Effector memory CD8-positive, alpha-beta T cell (primary cell): Measurements from ENCODE around the gene SYNJ2BP.
A peak's percentile ranks its signal among the peaks of the same experiment; 100 is the strongest.
"Not testable (repeated sequence)": the region's sequence is repeated elsewhere in the genome, so short reads cannot be mapped to it uniquely, and the experiment has no call there.

Source experiments
- ATAC-seq: fragments of 150-1000 bp; cut with Tn5 transposase; replicated peaks from 2 replicates; pipeline ENCODE4 v1.10.0; 2021; ENCODE audit warnings: mild to moderate bottlenecking, moderate library complexity
- DNase-seq, 3 experiments: peaks; one replicate each; pipeline ENCODE4 v3.0.0; 2021
- H3K27ac Mint-ChIP-seq, 2 donors: one replicate each; pipeline ENCODE4 v1.8.0; 2022; ENCODE audit warnings: mild to moderate bottlenecking in 2 of 2, mixed read lengths in 2 of 2, moderate library complexity in 2 of 2
- H3K27me3 Mint-ChIP-seq, 2 donors: one replicate each; pipeline ENCODE4 v1.8.0; 2022; ENCODE audit warnings: mixed read lengths in 2 of 2
- H3K36me3 Mint-ChIP-seq: one replicate; pipeline ENCODE4 v1.8.0; 2022; ENCODE audit warnings: mild to moderate bottlenecking, moderate library complexity, mixed read lengths; ENCODE audit not compliant: insufficient read depth
- H3K4me1 Mint-ChIP-seq, 2 donors: one replicate each; pipeline ENCODE4 v1.8.0; 2022; ENCODE audit warnings: low read depth in 2 of 2, mixed read lengths in 2 of 2
- H3K4me3 Mint-ChIP-seq, 2 donors: one replicate each; pipeline ENCODE4 v1.8.0; 2022; ENCODE audit warnings: mild to moderate bottlenecking in 2 of 2, mixed read lengths in 2 of 2, moderate library complexity in 2 of 2
- H3K9me3 Mint-ChIP-seq, 2 donors: one replicate each; pipeline ENCODE4 v1.8.0; 2022; ENCODE audit warnings: mixed read lengths in 2 of 2
- total RNA-seq, 9 experiments: gene quantifications; one replicate each; lab custom pipeline; 2026; lab: John Stamatoyannopoulos, UW

SYNJ2BP gene, protein sequence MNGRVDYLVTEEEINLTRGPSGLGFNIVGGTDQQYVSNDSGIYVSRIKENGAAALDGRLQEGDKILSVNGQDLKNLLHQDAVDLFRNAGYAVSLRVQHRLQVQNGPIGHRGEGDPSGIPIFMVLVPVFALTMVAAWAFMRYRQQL
- total RNA-seq: 8.6 to 51.1 (median 13.8) reads per million in 9 experiments

DNA sequence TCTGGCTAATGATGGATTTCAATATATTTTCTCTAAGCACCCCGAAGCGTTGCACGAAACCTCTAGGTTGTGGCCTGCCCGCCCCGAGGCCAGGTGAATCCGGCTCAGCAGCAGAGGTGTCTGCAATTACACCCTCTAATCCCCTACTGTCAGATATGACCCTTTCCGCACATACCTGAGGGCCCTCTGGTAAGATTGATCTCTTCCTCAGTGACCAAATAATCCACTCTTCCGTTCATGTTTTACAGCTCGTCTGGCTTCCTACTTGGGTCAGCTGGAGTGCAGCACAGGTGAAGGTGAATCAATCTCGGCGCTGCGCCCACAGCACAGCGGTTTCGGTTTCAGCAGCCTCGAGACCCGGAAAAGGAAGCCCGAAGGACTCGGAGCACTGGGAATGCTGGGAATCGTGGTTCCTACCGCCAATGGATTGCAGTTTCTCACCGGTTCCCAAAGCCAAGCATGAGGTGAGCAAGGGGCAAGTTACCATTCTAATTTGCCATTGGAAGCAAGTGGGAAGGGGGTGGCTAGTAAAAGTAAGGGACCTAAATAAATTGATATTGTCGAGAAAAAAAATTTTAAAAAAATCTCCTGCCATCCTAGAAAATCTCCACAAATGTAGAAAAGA, at the start of gene SYNJ2BP:
SYNJ2BP (minus strand) TSS at position 366 of the 625 bp plus-strand sequence; CDS start at position 239, 127 bp downstream.
- Mint-ChIP-seq H3K9me3 (no peaks in the 10 kb centered on the region), H3K27ac (peak within 1 kb of the TSS; percentile 93 to 96), H3K36me3 (no peaks in the 10 kb centered on the region), H3K4me3 (peak within 1 kb of the TSS; percentile 95 to 96), H3K4me1 (peaks cover 21 to 29% of the 10 kb centered on the region in 2 donors), H3K27me3 (peaks cover 3 to 18% of the 10 kb centered on the region in 2 donors)
- peak; percentile 82 for ATAC-seq
- peak; percentile 14 to 35 (median 23) for DNase-seq

DNA sequence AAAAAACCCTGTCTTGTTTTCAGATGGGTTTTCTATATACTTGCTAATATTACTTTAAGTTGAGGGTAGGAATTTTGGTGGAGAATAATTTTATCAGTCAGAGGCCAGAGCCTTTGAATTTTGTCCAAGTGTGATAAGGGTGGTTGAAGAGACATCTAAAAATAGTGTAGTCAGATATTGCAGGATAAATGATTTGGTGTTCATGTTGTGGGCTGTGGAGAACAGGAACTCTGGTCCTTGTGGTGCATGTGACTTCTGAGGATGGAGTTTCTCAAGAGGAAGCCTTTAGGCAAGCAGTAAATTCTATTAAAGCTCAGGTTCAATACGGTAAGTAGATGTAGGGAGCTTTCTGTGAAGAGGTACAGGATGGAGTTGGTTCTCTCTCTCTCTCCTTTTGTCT, 37.8 kb upstream of the SYNJ2BP start:
- no peak overlapping the region for H3K27ac Mint-ChIP-seq
- H3K9me3 Mint-ChIP-seq: no peaks in the 10 kb centered on the region
- no peak overlapping the region for H3K4me3 Mint-ChIP-seq
- peaks cover 0 to 12% of the 10 kb centered on the region in 2 donors for H3K27me3 Mint-ChIP-seq
- no peaks in the 10 kb centered on the region for H3K36me3 Mint-ChIP-seq
- ATAC-seq (no peak), DNase-seq (no peak)
- no peaks in the 10 kb centered on the region for H3K4me1 Mint-ChIP-seq

DNA sequence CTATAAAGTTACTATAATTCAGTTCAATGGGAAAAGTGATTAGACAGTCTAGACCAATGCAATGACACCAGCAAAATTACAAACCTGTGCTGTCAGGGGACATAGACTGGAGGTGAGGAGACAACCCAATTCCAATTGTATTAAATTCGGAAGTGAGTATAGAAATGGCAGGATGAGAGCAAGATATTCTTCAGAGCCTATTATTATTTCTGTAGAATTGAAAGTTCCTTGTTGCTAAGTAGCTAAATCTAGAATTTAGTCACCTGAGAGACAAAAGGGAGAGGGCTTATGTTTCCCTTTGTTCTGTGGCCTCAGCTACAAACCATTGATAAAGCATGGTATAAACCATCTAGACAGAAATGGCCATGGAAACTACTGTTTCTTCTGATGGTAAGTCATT, 35.0 kb upstream of the SYNJ2BP start, which contains the start of gene ADAM21:
ADAM21 (plus strand) TSS at position 301 of the 400 bp plus-strand sequence. CDS start 5,326 bp downstream, outside the sequence.
- H3K27ac Mint-ChIP-seq: no peak within 1 kb of the TSS
- ATAC-seq (no peak), DNase-seq (no peak)
- no peak within 1 kb of the TSS for H3K4me3 Mint-ChIP-seq
- no peaks in the 10 kb centered on the region for H3K4me1 Mint-ChIP-seq
- H3K36me3 Mint-ChIP-seq: no peaks in the 10 kb centered on the region
- H3K9me3 Mint-ChIP-seq: no peaks in the 10 kb centered on the region
- peaks cover 0 to under 1% of the 10 kb centered on the region in 2 donors for H3K27me3 Mint-ChIP-seq

DNA sequence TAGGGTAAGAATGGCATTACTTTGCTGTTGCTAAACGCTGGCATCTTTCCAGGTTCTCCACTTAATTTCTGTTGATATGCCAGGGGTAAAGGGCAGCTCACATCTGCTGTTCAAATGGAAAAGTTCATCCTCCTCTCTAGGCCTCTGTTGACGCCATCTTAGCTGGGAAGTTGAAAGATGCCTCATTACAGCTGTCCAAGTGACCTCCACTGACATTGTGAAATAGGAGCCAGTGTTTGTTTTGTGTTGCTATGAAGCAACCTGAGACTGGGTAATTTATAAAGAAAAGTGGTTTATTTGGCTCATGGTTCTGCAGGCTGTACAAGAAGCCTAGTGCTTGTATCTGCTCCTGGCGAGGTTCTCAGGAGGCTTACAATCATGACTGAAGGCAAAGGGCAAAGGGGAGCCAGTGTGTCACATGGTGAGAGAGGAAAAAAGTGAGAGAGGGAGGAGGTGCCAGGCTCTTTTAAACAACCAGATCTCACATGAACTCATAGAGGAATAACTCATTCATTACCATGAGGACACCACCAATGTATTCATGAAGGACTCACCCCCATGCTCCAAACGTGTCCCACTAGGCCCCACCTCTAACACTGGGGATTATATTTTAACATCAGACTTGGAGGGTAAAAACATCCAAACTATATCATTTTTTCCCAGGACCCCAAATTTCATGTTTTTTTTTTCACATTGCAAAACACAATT, 31.9 kb upstream of the SYNJ2BP start:
- no peak overlapping the region for H3K27ac Mint-ChIP-seq
- H3K9me3 Mint-ChIP-seq: peaks cover 0 to 6% of the 10 kb centered on the region in 2 donors
- no peaks in the 10 kb centered on the region for H3K36me3 Mint-ChIP-seq
- DNase-seq (no peak), ATAC-seq (no peak)
- H3K27me3 Mint-ChIP-seq: no peaks in the 10 kb centered on the region
- no peaks in the 10 kb centered on the region for H3K4me1 Mint-ChIP-seq
- no peak overlapping the region for H3K4me3 Mint-ChIP-seq

DNA sequence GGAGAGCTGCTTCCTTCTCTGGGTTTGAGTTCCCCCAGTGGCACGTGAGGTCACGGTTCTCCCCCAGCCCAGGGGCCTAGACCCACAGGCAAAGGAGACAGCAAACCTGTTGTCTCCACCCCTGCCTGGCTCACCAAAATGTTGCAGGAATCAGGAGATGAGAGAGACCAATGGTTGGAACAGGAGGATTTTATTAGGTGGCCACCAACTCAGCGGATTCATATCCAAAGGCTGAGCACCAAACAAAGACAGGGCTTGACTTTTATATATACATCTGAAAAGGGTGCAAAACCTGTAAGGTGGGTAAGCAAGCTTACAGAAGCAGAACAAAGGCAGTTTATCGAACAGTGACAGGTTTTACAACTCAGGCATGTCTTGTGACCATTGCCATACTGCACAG, 25.9 kb upstream of the SYNJ2BP start:
- no peaks in the 10 kb centered on the region for H3K36me3 Mint-ChIP-seq
- no peak overlapping the region for H3K27ac Mint-ChIP-seq
- ATAC-seq (no peak), DNase-seq (no peak)
- H3K4me3 Mint-ChIP-seq: no peak overlapping the region
- H3K4me1 Mint-ChIP-seq: no peaks in the 10 kb centered on the region
- H3K27me3 Mint-ChIP-seq: peaks cover 8 to 24% of the 10 kb centered on the region in 2 donors
- H3K9me3 Mint-ChIP-seq: peaks cover 8 to 19% of the 10 kb centered on the region in 2 donors

DNA sequence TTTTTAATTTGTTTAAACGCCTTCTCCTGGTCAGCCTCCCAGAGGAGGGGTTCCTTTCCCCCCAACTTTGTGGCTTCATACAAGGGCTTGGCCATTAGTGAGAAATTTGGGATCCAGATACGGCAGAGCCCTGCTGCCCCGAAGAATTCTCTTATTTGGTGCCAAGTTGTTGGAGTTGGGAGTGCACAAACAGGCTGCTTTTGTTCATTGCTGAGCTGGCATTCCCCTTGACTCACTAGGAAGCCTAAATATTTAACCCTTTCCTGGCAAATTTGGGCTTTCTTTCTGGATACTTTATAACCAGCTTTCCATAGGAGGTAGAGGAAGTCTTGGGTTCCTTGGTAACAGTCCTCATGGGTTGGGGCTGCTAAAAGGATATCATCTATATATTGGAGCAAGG, 24.8 kb upstream of the SYNJ2BP start:
- ATAC-seq (no peak), DNase-seq (no peak)
- Mint-ChIP-seq H3K9me3 (peaks cover 11 to 30% of the 10 kb centered on the region in 2 donors), H3K27ac (no peak overlapping the region), H3K4me3 (no peak overlapping the region), H3K36me3 (no peaks in the 10 kb centered on the region), H3K4me1 (no peaks in the 10 kb centered on the region), H3K27me3 (peaks cover 13 to 35% of the 10 kb centered on the region in 2 donors)

DNA sequence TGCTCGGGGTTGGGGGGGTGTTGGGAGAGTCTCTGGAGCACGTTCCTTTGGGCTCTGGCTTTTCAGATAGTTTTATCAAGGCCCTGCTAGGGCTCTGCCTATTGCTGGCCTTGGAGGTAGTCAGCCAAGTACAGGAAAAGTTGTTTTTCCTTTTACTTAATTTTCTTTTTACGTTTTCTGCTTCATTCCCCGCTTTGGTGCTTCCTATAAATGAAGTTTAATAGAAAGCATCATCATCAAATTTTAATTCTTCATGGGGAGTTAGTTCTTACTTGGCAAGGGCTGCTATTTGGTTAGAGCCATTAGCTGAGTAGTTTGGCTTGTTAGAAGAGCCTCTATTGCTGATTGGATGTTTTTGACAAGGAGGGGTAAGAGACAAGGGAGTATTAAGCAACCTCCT, 20.0 kb upstream of the SYNJ2BP start:
- Mint-ChIP-seq H3K9me3 (peaks cover 14 to 27% of the 10 kb centered on the region in 2 donors), H3K27me3 (peaks cover 50 to 73% of the 10 kb centered on the region in 2 donors)
- ATAC-seq: no peak

DNA sequence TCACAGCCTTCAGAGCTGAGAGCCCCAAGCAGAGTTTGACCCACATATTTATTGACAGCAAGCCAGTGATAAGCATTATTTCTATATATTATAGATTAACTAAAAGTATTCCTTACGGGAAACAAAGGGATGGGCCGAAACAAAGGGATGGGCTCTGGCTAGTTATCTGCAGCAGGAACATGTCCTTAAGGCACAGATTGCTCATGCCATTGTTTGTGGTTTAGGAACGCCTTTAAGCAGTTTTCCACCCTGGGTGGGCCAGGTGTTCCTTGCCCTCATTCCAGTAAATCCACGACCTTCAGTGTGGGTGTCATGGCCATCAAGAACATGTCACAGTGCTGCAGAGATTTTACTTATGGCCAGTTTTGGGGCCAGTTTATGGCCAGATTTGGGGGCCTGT, 9.7 kb upstream of the SYNJ2BP start:
- not testable (repeated sequence) for DNase-seq, ATAC-seq, H3K36me3 Mint-ChIP-seq, H3K27ac Mint-ChIP-seq, H3K4me3 Mint-ChIP-seq, H3K9me3 Mint-ChIP-seq, H3K4me1 Mint-ChIP-seq
- H3K27me3 Mint-ChIP-seq: peaks cover 24 to 45% of the 10 kb centered on the region in 2 donors

More for the DNA sequence above, 20.0 kb upstream of the SYNJ2BP start:
- DNase-seq: no peak
- Mint-ChIP-seq H3K4me3 (no peak overlapping the region), H3K27ac (no peak overlapping the region), H3K36me3 (no peaks in the 10 kb centered on the region), H3K4me1 (no peaks in the 10 kb centered on the region)

DNA sequence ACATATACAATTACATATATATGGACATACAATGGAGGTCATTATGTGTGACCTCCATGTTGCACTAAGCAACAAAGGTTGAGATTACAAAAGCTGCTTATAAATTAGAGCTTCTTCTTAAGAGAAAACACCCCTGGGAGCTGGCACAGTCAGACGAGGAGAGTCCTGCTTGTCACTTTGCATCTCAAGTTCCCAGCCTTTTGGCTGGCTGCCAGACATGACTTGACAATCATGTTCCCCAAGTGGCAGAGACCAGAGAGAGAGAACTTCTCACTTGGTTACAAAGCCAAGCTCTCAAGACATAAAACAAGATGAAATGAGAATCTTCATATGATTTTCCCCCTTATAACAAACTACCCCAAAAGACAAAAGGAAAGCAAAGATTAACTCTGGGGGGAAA, 8.5 kb upstream of the SYNJ2BP start:
- Mint-ChIP-seq H3K36me3 (no peaks in the 10 kb centered on the region), H3K4me3 (no peak overlapping the region), H3K27ac (no peak overlapping the region), H3K9me3 (no peaks in the 10 kb centered on the region), H3K4me1 (peaks cover 0 to 3% of the 10 kb centered on the region in 2 donors), H3K27me3 (peaks cover 14 to 36% of the 10 kb centered on the region in 2 donors)
- DNase-seq (no peak), ATAC-seq (no peak)

DNA sequence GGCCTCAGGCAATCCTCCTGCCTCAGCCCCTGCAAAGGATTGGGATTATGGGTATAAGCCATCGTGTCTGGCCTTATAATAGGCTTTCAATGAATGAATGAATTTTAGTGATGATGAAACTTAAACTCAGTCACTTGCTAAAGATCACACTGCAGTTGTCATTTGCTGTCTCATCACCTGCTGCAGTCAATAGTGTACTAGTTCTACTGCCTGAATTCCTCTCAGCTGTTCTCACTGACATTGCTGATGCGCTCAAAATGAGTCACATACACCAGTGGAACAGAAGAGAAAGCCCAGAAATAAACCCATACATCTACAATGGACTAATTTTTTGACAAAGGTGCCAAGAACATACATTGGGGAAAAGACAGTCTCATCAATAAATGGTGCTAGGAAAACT, 5.6 kb upstream of the SYNJ2BP start:
- DNase-seq: no peak
- H3K27ac Mint-ChIP-seq: no peak overlapping the region
- peaks cover 7 to 25% of the 10 kb centered on the region in 2 donors for H3K27me3 Mint-ChIP-seq
- no peaks in the 10 kb centered on the region for H3K9me3 Mint-ChIP-seq
- no peak overlapping the region for H3K4me3 Mint-ChIP-seq
- peaks cover 0 to 3% of the 10 kb centered on the region in 2 donors for H3K4me1 Mint-ChIP-seq
- H3K36me3 Mint-ChIP-seq: no peaks in the 10 kb centered on the region
- ATAC-seq: no peak

DNA sequence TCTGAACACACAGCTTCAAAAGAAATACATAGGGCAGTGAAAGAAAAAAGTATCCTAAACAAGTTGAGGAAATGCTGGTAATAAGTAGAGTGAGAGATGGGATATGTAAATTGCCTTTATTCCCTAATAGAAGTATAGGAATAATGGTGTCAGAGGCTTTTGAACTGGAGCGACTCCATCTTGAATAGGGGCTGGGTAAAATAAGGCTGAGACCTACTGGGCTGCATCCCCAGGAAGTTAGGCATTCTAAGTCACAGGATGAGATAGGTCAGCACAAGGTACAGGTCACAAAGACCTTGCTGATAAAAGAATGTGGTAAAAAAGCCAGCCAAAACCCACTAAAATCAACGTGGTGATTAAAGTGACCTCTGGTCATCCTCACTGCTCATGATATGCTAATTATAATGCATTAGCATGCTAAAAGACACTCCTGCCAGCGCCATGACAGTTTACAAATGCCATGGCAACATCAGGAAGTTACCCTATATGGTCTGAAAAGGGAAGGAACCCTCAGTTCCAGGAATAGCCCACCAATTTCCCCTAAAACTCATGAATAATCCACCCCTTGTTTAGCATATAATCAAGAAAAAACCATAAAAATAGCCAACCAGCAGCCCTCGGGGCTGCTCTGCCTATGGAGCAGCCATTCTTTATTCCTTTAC, 2.5 kb upstream of the SYNJ2BP start:
- not testable (repeated sequence) for ATAC-seq, H3K4me3 Mint-ChIP-seq, H3K27ac Mint-ChIP-seq, H3K36me3 Mint-ChIP-seq, DNase-seq, H3K9me3 Mint-ChIP-seq
- Mint-ChIP-seq H3K27me3 (peaks cover 7 to 25% of the 10 kb centered on the region in 2 donors), H3K4me1 (peaks cover 16 to 23% of the 10 kb centered on the region in 2 donors)

DNA sequence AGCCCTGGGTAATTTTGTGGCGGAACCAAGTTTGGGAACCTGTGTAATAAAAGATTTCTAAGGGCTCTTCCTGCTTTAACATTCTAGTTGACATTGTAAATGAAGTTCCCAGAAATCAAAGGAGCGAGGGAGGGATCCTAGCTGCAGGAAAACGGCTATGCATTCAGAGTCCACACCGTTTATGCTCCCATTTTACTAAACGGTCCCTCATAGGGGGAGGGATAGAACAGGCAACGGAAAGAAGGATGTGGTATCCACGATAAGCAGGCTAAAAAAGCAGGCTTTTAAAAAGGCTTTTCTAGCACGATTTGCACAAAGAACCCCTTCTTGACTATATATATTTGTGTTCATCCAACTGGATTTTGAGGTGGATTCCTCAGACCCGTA, 559 bp downstream of the SYNJ2BP start:
- H3K36me3 Mint-ChIP-seq: no peaks in the 10 kb centered on the region
- H3K4me1 Mint-ChIP-seq: peaks cover 26 to 34% of the 10 kb centered on the region in 2 donors
- DNase-seq: no peak
- peak overlapping the region; percentile 95 to 96 for H3K4me3 Mint-ChIP-seq
- peaks cover 0 to 13% of the 10 kb centered on the region in 2 donors for H3K27me3 Mint-ChIP-seq
- no peaks in the 10 kb centered on the region for H3K9me3 Mint-ChIP-seq
- ATAC-seq: peak; percentile 26
- H3K27ac Mint-ChIP-seq: peak overlapping the region; percentile 93 to 96

DNA sequence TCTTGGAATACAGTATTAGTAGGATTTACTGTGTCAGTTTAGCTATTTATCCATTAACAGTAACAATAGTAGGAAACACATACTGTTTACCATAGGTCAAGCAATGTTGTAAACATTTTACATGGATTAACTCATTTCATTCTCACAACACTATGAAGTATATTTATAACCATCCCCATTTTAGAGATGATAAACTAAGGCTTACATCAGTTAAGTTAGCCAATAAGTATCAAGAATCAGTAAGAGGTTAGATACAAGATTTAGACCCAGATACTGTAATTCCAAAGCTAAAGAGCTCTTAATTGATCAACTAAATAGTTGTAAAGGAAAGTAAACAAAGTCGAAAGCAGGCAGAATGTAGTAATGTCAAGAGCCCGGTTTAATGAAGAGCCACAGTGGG, 1.1 kb downstream of the SYNJ2BP start:
- ATAC-seq (no peak), DNase-seq (no peak)
- peak overlapping the region; percentile 95 to 96 for H3K4me3 Mint-ChIP-seq
- no peaks in the 10 kb centered on the region for H3K9me3 Mint-ChIP-seq
- H3K27ac Mint-ChIP-seq: peak overlapping the region; percentile 93 to 96
- H3K27me3 Mint-ChIP-seq: peaks cover 0 to 12% of the 10 kb centered on the region in 2 donors
- peaks cover 26 to 35% of the 10 kb centered on the region in 2 donors for H3K4me1 Mint-ChIP-seq
- no peaks in the 10 kb centered on the region for H3K36me3 Mint-ChIP-seq
